NCI-H1694 (cell line): ENCODE results near the gene KRTAP5-1.

Source experiments
- DNase-seq: peaks from one replicate; lab custom pipeline; 2025; lab: John Stamatoyannopoulos, UW

The KRTAP5-1 gene

GRCh38 chr11:1559111-1559951 is 25.8 kb downstream of the KRTAP5-1 start:
- peak; percentile 28 for DNase-seq

- no peak for DNase-seq
Observed at GRCh38 chr11:1558775-1559110, 26.3 kb downstream of the KRTAP5-1 start.

GRCh38 chr11:1557904-1558774 is 26.9 kb downstream of the KRTAP5-1 start:
- DNase-seq: no peak

DNA sequence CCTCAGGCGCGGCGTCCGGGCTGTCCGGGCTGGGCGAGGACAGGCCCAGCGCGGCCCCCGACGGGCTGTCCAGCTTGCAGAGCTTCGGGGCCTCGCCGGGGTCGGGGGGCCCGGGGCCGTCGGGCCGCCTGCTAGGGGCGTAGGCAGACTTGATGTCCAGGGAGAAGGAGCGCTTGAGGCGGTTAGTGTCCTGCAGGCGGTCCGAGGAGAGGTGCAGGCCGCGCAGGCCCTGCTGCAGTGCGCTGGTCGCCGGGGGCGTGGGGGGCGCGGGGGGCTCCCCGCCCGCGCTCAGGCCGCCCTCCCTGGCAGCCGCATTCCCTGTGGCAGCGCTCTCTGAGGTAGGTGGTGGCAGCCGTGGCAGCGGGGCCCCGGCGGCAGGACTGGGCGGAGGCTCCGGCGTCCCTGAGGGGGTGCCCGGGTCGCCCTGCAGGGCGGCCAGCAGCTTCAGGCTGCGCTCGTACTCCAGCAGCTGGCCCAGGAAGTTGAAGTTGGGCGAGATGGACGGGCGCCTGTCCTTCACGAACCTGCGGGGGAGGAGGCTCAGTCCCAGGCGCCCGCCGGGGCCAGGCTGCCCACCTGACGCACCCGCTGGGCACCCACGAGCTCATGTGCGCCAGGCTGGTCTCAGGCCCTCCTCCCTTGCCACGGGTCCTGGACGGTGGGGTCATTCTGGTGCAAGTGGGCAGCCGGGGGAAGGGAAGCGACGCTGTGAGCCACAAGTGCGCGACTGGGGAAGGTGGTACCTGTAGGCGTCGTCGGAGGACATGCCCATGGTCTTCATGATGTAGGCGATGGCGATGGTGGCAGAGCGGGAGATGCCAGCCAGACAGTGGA is 27.8 kb downstream of the KRTAP5-1 start:
- DNase-seq: no peak

DNA sequence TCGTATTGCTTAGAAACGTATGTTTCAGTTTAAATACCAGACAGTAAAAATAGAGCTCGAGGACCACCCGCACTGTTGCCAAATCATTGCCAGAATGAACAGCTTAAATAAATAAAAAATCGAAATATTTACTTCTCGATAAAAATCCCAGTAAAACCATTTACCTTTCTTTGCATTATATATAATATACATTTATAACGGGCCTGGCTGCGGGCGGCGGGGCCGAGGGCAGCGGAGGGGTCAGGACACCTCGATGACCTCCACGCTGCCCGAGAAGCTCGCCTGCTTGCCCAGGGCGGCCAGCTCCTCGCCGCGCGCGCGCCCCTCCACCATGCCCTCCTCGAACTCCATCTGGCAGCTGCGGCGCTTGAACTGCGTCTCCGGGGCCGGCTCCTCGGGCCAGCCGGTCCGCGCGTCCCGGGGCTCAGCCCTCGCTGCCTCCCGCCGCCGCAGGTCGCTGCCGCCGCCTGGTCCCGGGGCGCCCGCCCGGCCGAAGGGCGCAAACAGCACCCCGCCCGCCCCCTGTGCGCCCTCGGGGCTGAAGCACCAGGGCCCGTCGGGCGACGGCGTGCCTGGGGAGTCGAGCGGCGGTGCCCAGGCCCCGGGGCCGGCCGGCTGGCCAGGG is 28.7 kb downstream of the KRTAP5-1 start:
- no peak for DNase-seq

GRCh38 chr11:1555713-1556153 is 29.4 kb downstream of the KRTAP5-1 start:
- DNase-seq: no peak

DNA sequence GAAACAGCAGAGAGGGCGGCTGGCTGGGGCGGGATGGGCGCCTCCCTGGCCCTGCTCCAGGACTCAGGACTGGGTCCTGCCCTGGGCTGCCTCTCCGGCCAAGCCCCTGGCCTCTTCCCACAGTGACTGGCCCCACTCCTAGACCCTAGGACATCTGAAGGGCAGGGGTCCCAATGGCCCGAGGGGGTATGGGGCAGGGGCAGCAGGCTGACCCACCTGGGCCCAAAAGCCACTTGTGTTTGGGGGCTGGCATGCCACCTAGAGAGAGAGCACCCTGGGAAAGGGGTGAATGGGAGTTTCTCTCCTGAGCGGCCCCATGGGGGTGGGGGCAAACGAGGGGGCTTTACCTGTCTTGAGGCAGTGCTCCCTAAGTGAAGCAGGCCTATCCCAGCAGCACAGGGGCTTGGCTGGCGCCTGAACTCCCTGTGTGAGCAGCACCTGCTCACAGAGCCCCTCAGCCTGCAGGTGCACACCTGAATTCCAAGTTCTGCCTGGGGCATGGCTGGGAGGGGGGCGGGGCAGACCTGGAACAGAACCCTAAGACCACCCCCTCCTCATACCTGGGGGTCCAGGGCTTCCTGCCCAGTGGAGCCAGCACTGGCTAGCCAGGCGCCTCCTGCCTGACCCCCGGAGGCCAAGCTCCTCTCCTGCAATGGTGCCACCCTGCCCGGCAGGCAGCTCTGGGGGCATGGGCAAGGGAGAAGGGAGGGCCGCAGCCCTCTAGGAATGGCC is 29.9 kb downstream of the KRTAP5-1 start:
- no peak for DNase-seq

DNA sequence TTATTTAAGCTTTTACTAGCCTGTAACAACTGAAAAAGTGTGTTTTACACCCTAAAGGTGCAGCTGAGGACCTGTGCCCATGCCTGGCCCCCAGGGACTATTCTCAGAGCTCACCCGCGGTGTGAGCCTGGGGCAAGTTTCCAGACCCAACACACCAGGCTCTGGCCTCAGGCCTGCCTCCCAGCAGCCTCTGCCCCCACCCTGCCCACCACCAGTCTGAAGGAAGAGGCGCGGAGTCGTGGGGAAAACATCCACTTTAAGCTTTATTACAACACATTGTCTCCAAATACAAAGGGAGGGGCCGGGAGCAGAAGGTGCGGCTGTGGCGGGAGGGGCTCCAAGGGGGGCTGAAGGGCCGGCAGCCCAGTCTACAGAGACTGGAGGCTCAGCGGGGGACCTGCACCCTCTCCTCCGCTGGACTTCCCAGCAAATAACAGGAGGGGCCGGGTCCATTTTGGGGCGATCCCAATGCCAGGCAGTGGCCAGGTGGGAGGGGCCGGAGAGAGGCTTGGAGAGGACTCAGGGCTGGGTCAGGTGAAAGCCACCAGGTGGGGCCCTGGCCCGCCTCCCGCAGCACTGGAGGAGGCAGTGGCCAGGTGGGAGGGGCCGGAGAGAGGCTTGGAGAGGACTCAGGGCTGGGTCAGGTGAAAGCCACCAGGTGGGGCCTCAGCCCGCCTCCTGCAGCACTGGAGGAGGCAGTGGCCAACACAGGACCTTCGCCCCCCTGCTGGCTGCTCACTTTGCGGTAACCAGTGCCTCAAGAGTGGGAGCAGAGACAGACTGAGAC is 31.1 kb downstream of the KRTAP5-1 start:
- DNase-seq: no peak

DNA sequence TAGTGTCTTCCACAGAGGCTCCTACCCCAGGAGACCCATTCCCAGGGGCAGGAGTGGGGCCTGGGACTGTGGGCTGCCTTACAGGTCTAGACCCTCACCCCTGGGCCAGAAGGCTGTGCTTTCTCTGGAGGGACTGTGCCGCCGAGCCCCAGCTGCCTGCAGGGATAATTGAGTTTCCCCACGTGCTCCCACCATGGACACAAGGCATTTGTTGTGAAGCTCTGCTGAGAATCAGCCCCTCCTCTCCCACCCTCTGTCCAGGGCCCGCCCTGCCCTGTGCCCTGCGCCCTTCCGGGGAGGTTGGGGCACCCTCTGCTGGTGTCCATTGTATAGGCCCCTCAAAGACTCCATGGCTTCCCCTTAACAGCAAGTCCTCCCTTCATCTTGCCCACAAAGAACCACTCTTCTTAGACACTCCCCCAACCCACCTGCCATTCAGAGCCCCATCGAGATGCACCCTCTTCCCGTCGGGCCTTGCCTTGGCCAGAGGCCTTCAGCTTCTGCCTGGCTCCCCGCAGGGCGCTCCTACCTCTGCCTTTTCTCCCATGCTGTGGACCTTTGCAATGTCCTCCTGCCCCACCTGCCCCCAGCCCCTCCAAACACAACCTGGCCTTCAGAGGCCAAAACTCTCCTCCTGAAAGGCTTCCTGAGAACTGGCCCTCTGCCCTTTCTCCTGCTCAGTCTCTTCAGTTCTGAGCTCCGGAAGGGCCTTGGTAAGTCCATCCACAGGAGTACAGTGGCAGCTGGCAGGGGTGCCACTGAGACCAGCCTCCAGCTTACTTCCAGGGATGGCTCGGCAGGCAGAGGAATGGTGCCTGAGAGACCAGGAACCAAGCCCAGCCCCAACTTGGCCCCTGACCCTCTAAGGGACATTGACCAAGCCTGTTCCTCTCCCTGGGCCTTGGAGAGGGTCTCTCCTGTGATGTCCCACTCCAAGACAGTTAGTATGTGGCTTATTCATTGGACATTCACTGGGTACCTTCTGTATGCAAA is 35.4 kb downstream of the KRTAP5-1 start:
- DNase-seq: no peak

- no peak for DNase-seq
Observed at GRCh38 chr11:1548221-1549070, 36.6 kb downstream of the KRTAP5-1 start.

- no peak for DNase-seq
Observed at GRCh38 chr11:1547467-1548098, 37.5 kb downstream of the KRTAP5-1 start.

GRCh38 chr11:1546536-1547466 is 38.3 kb downstream of the KRTAP5-1 start:
- no peak for DNase-seq

DNA sequence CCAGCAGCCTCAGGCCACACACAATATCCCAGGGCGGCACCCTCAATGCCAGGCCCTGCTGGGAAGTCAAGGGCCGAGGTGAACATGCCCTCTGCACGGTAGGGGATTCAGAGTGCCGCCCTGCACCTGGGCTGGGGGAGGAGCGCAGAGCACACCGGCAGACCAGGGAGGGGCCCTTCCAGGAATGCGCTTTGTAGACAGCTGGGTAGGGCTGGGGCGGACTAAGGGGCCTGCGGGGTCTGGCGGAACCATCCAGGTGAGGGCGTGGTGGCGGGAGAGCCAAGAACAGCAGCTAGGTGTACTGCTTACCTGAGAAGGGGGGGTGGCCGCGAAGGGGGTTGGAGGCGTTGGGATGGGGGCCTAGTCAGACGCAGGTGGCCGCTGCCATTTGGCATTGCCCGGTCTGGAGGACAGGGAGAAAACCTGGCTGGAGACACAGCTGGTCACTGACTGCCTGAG is 39.0 kb downstream of the KRTAP5-1 start:
- DNase-seq: no peak

GRCh38 chr11:1545432-1545831 is 39.7 kb downstream of the KRTAP5-1 start:
- DNase-seq: no peak

GRCh38 chr11:1544536-1544935 is 40.5 kb downstream of the KRTAP5-1 start:
- no peak for DNase-seq

DNA sequence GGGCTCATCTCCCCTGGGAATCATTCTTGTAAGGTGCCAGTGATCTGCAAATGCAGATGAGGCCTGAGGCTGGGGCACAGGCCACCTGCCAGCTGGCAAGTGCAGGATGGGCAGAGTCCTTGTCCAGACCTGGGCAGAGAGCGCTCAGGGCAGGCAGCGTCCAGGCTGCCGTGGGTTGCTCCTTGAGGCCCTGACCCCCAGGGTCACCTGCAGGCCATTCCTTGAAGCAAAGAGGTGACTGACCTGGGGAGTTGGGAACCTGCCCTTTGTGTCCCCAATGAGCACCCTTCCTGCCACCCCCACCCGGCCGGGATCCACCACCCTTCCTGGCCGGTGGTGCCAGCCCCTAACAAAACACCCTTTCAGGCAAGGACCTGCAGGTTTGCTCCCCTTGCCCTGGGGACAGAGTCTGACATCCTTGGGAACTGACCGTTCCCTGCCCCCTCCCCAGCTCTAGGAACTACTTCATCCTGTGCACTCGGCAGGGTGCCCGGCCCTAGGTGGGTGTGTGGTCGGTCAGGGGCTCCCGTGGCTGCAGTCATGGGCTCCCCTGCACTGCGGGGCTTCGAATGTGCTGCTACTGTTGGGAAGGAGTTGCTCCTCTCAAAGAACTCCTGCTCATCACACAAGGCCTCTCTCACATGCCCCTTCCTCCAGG is 41.3 kb downstream of the KRTAP5-1 start:
- DNase-seq: no peak
